Measurements from ENCODE around the gene SLC24A3.

The SLC24A3 gene

GRCh38 chr20:19758133-19758500 is 545.7 kb downstream of the SLC24A3 start, which contains the start of gene RIN2:
TSS of gene RIN2 (plus strand) at chr20:19758258. CDS start at chr20:19889602, 131,344 bp downstream.
- DNase-seq = no peak

DNA sequence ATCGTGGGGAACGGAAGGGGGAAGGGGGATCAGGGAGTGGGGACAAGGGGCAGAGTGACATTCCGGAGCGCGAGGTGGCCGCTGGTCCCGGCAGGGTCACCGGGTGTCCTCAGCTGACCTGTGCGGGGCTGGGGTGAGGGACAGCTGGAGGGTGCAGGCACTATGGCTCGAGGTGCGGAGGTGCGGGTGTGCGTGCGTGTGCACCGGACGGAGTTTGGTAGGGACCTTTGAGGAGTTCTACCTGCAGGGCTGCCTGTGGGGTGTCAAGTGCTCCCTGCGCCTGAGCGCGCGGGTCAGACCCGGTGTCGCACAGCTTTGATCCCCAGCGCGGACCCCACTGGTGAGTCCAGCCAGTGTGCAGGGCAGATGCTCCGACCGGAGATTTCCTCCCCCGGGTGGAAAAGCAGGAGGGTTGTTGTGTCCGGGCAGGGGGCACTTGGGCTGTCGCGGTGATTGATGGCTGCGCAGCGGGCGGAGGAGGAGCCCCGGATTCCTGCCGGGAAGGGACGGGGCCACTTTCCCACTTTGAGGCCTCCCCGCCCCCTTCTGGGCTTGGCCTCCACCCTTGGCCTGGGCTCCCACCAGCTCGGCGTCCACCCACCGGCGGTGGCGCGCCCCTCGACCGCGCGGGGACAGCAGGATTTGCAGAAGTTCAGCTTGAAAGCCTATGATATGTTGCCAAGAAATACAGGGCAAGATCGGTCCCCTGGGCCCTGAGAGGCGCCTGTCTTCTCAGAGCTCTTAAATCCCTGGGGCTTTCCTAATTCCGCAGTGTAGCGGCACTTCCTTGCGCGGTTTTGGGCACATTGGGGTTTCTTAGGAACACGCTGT is 546.3 kb downstream of the SLC24A3 start:
- no peak for DNase-seq

DNA sequence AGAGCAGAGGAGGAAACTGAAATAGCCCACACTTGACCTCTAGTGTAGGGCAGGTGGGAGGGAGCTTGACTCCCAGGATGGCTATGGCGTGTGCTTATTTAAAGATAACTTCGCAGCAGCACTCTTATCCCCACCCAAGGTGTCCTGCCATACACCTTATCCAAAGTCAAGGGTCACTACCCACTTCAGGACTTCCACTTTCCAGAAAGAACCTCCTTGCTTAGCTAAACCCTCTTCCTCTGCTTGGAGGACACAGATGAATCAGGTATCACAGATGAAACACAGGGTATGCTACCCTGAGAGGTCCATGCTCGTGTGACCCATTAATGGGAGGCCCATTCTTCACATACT is 547.9 kb downstream of the SLC24A3 start:
- no peak for DNase-seq

GRCh38 chr20:19761326-19761725 is 548.9 kb downstream of the SLC24A3 start:
- no peak for DNase-seq

GRCh38 chr20:19761841-19762240 is 549.4 kb downstream of the SLC24A3 start:
- DNase-seq = no peak

GRCh38 chr20:19764207-19764606 is 551.8 kb downstream of the SLC24A3 start:
- DNase-seq = no peak

- no peak for DNase-seq
Observed at GRCh38 chr20:19765266-19765665, 552.8 kb downstream of the SLC24A3 start.

- no peak for DNase-seq
Observed at GRCh38 chr20:19765913-19766312, 553.5 kb downstream of the SLC24A3 start.

DNA sequence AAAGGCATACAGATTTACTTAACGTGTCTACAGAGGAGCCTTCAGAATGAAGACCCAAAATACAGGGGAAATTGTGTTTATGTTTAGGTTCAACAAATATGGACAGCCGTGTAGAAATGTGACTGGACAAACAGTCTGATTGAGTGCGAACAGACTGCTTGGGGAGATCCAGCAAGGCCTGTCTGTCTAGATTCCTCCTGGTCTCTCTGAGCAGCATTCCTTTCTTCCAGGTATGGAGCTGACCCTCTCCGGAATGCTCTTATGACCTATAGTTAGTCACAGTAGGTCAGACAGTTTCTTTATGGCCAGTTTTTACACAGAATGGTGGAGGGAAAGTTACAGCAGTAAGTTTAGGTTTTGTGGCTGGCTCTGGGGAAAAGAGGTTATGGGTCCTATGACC is 554.6 kb downstream of the SLC24A3 start:
- no peak for DNase-seq

DNA sequence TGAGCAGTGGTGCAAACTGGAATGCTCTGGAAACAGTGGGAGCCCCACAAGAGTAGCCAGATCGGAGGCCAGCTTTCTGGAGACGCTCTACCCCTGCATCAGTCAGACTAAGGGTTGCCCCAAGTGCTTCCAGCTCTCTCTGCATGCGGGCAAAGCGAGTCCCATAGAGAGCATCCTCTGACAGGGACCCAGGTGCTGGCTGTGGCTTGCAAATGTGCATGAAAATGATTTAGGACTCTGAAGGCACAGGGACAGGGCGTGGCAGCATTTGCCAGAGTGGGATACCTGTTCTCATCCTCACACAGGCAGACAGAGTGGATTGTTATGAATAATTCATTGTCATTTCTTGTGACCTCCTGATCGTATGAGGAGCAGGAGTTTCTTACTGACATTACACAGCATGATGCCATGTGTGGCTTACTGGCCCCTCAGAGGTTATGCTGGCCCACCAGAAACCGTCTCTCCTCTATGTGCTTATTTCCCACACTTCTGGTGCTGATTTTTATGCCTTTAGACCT is 555.9 kb downstream of the SLC24A3 start:
- no peak for DNase-seq

- no peak for DNase-seq
Observed at GRCh38 chr20:19769507-19769906, 557.1 kb downstream of the SLC24A3 start.

DNA sequence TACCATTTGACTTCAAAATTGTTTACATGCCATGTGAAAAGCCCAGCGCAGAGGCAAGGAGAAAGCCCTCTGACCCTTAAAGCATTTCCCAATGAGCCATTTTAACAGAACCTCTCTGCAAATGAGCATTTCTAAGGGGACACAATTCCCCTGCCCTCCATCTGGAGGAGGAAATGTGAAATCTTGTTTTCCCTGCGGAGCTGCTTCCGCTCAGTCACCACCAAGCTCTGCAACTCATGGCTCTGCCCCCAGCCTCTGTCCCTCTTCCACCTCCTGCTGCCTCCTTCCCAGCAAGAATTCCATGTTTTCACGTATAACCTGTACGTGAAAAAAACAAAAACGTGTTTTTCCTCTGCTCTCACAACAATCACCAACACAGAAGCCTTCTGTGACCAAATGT is 557.9 kb downstream of the SLC24A3 start:
- DNase-seq = no peak

- no peak for DNase-seq
Observed at GRCh38 chr20:19771031-19771430, 558.6 kb downstream of the SLC24A3 start.
